Mucosa of descending colon (tissue), 3 donors: ENCODE data around the gene MAPKAP1. TPM values are rescaled to one million over a fixed set of nuclear protein-coding genes. Genes with fewer than 3 reads are reported as not detected.

Experiments
- ATAC-seq: fragments of 200-7000 bp; cut with Tn5 transposase; one replicate; pipeline ENCODE4 v1.9.1; 2020; ENCODE audit warnings: mild to moderate bottlenecking, moderate library complexity
- DNase-seq, 3 donors: peaks; one replicate each; pipeline ENCODE4 v3.0.0-alpha.2; 2020
- H3K36me3 ChIP-seq: fragments of 200-600 bp; one replicate; pipeline ENCODE4 v1.8.0; 2021; ENCODE audit warnings: low read depth, mild to moderate bottlenecking
- H3K4me1 ChIP-seq: fragments of 200-600 bp; one replicate; pipeline ENCODE4 v1.8.0; 2021; ENCODE audit warnings: low read depth, mild to moderate bottlenecking
- H3K4me3 ChIP-seq: fragments of 200-600 bp; one replicate; pipeline ENCODE4 v1.8.0; 2021; ENCODE audit warnings: mild to moderate bottlenecking
- H3K9me3 ChIP-seq: fragments of 200-600 bp; one replicate; pipeline ENCODE4 v1.8.0; 2021; ENCODE audit warnings: mild to moderate bottlenecking
- CTCF ChIP-seq: fragments of 200-600 bp; IDR thresholded peaks from one replicate; pipeline ENCODE4 v1.8.0; 2022; ENCODE audit warnings: antibody characterized with exemption, mild to moderate bottlenecking
- intact Hi-C, 2 donors: fragments of 100-400 bp; cut with DNase I in 1 of 2; cut with micrococcal nuclease in 1 of 2; formaldehyde crosslinking; loops; one replicate each; pipeline versions ENCODE4 v1.11.0 to v1.11.1; 2022; cut with DNase I, micrococcal nuclease
- total RNA-seq, 3 donors: library from RNA; stranded (reverse); fragmentation: NEBNext Ultra II Directional in 2 of 3; extraction: Animal tissue kit (Norgen Biotek cat#: 25700) in 2 of 3; gene quantifications; one replicate each; pipeline versions ENCODE4 v1.2.1 to v1.2.4, GENCODE V29; 2021 to 2023
- donor health status: DM: no; HTN: no; CAD: no; lungs with moderate emphysema.
- donor health status: DM: no; HTN: no; CAD: no.
- donor health status: DM: no; HTN: yes; CAD: no.

The MAPKAP1 gene
- total RNA-seq, 3 donors from 2014 or later = 73.2 to 98.4 (median 84.9) TPM

GRCh38 chr9:125690679-125691078, 16.3 kb downstream of the MAPKAP1 start:
- H3K4me1 ChIP-seq = no peaks in the 10 kb centered on the region
- TF ChIP-seq CTCF = no peak
- intact Hi-C loops = no loop called here
- DNase-seq = no peak
- H3K36me3 ChIP-seq = no peaks in the 10 kb centered on the region
- ATAC-seq = no peak
- no peaks in the 10 kb centered on the region for H3K9me3 ChIP-seq
- no peak overlapping the region for H3K4me3 ChIP-seq

GRCh38 chr9:125687163-125687863, 19.7 kb downstream of the MAPKAP1 start:
- no peaks in the 10 kb centered on the region for H3K36me3 ChIP-seq
- no peaks in the 10 kb centered on the region for H3K4me1 ChIP-seq
- no peak for TF ChIP-seq CTCF
- DNase-seq (no peak), ATAC-seq (no peak)
- intact Hi-C loops = no loop called here
- no peak overlapping the region for H3K4me3 ChIP-seq
- no peaks in the 10 kb centered on the region for H3K9me3 ChIP-seq

- H3K4me3 ChIP-seq = no peak overlapping the region
- H3K36me3 ChIP-seq = no peaks in the 10 kb centered on the region
- intact Hi-C loops = no loop called here
- no peaks in the 10 kb centered on the region for H3K9me3 ChIP-seq
- DNase-seq (no peak), ATAC-seq (no peak)
- H3K4me1 ChIP-seq = no peaks in the 10 kb centered on the region
- TF ChIP-seq CTCF = no peak
These were observed 21.8 kb downstream of the MAPKAP1 start for GRCh38 chr9:125685167-125685566.

- intact Hi-C loops = no loop called here
- DNase-seq (no peak), ATAC-seq (no peak)
- Histone ChIP-seq H3K4me3 (no peak overlapping the region), H3K9me3 (no peaks in the 10 kb centered on the region), H3K4me1 (no peaks in the 10 kb centered on the region), H3K36me3 (no peaks in the 10 kb centered on the region)
- TF ChIP-seq CTCF = no peak
These were observed 23.5 kb downstream of the MAPKAP1 start for GRCh38 chr9:125683486-125683885.

- no peak for TF ChIP-seq CTCF
- no peak for ATAC-seq
- no peak for DNase-seq
- no peak overlapping the region for H3K4me3 ChIP-seq
- H3K4me1 ChIP-seq = no peaks in the 10 kb centered on the region
- intact Hi-C loops = no loop called here
- no peaks in the 10 kb centered on the region for H3K36me3 ChIP-seq
- H3K9me3 ChIP-seq = no peaks in the 10 kb centered on the region
These were observed 24.7 kb downstream of the MAPKAP1 start for GRCh38 chr9:125682340-125682739.

- Histone ChIP-seq H3K4me3 (no peak overlapping the region), H3K36me3 (no peaks in the 10 kb centered on the region), H3K9me3 (no peaks in the 10 kb centered on the region), H3K4me1 (no peaks in the 10 kb centered on the region)
- intact Hi-C loops = no loop called here
- no peak for ATAC-seq
- no peak for DNase-seq
- TF ChIP-seq CTCF = no peak
These were observed 25.4 kb downstream of the MAPKAP1 start for GRCh38 chr9:125681657-125682056.
